Prostate gland (tissue), 2 donors: Measurements from ENCODE around the gene RSPRY1.

Source experiments
- POLR2A ChIP-seq: fragments of 450-650 bp; IDR thresholded peaks from one replicate; pipeline ENCODE4 v1.6.1; 2016; ENCODE audit warnings: antibody characterized with exemption, mild to moderate bottlenecking
- POLR2AphosphoS5 ChIP-seq: sonication (generic); formaldehyde crosslinking; IDR thresholded peaks from one replicate; pipeline ENCODE4 v1.6.1; 2017; ENCODE audit warnings: antibody characterized with exemption
- TF ChIP-seq, protein P1 (sequence below), 4 experiments: fragments of 200-600 bp in 2 of 4; fragments of 450-650 bp in 2 of 4; sonication (generic) in 2 of 4; IDR thresholded peaks; 1 replicate in 3 of 4; 2 replicates in 1 of 4; pipeline ENCODE4 v1.5.1; 2016 to 2019; ENCODE audit warnings: antibody characterized with exemption in 4 of 4, mild to moderate bottlenecking in 2 of 4, moderate library complexity in 2 of 4

DNA sequence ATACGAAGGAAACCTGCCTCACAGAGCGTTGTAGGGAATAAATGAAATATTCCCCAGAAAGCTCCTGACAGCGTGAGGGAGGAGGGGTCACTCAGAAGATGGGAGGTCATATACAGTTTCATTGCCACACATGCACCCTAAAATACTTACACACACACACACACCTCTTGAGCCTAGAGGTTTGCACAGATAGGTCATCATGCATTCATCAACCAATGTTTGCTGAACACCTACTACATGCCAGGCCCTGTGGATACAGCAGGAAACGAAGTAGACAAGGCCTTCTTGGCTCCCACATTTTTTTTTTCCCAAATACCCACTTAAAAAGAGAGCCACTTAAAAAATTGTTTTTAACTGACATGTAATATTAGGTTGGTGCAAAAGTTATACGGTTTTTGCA lies 99.2 kb downstream of the RSPRY1 start:
- TF ChIP-seq, protein P1, sequence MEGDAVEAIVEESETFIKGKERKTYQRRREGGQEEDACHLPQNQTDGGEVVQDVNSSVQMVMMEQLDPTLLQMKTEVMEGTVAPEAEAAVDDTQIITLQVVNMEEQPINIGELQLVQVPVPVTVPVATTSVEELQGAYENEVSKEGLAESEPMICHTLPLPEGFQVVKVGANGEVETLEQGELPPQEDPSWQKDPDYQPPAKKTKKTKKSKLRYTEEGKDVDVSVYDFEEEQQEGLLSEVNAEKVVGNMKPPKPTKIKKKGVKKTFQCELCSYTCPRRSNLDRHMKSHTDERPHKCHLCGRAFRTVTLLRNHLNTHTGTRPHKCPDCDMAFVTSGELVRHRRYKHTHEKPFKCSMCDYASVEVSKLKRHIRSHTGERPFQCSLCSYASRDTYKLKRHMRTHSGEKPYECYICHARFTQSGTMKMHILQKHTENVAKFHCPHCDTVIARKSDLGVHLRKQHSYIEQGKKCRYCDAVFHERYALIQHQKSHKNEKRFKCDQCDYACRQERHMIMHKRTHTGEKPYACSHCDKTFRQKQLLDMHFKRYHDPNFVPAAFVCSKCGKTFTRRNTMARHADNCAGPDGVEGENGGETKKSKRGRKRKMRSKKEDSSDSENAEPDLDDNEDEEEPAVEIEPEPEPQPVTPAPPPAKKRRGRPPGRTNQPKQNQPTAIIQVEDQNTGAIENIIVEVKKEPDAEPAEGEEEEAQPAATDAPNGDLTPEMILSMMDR (IDR thresholded peaks at IDR 0.05), result no peak
- no peak for TF ChIP-seq POLR2A
- TF ChIP-seq POLR2AphosphoS5, result no peak
